ENCODE data around the gene CBX3. TPM values are rescaled to one million over a fixed set of nuclear protein-coding genes. Genes with fewer than 3 reads are reported as not detected.

Gene CBX3
- total and polyA plus RNA-seq, 7 donors, result 58.1 to 101 (median 94.9) TPM

DNA sequence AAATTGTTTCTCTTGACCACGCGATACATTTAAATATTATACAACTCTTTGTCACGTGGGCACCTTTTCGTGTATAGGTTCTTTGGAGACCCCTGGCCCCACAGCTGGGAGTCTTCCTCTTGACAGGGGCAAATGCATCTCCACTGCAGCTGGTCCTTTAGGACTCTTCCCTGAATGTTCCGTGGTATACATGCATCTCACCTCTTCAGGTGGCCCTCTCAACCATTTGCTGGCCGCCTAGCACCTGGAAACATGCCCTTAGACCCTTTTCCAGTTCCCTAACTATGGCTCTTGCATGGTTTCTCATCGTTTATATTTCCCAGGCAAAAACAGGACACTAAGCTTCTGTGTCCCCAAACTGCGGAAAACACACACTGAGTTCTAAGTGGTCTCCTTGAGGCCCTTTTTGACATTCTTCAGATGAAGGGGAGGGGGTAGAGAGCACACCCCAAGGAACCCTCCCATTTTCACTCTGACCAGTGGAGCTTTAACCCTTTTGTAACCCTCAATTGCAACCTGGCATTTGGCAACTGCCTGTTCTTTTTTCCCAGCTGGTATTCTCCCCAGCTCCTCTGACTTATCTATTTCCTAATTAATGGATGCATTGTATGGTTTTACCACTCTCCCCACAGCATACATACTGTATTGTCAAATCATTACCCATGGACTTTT is 21.6 kb upstream of the CBX3 start:
- intact Hi-C loops (cut with DNase I), result no loop called here
- Histone ChIP-seq H3K9me3 (no peaks in the 10 kb centered on the region), H3K27me3 (no peaks in the 10 kb centered on the region), H3K4me1 (no peaks in the 10 kb centered on the region), H3K4me3 (no peak overlapping the region), H3K36me3 (no peaks in the 10 kb centered on the region), H3K27ac (no peak overlapping the region)
- WGBS, 2 donors, result 70 to 71% methylated on average over 8 of the region's 8 CpGs
- peak in 1 of 4 donors; percentile 8 for TF ChIP-seq POLR2AphosphoS5 (IDR thresholded peaks at IDR 0.05)
- TF ChIP-seq, protein P1, sequence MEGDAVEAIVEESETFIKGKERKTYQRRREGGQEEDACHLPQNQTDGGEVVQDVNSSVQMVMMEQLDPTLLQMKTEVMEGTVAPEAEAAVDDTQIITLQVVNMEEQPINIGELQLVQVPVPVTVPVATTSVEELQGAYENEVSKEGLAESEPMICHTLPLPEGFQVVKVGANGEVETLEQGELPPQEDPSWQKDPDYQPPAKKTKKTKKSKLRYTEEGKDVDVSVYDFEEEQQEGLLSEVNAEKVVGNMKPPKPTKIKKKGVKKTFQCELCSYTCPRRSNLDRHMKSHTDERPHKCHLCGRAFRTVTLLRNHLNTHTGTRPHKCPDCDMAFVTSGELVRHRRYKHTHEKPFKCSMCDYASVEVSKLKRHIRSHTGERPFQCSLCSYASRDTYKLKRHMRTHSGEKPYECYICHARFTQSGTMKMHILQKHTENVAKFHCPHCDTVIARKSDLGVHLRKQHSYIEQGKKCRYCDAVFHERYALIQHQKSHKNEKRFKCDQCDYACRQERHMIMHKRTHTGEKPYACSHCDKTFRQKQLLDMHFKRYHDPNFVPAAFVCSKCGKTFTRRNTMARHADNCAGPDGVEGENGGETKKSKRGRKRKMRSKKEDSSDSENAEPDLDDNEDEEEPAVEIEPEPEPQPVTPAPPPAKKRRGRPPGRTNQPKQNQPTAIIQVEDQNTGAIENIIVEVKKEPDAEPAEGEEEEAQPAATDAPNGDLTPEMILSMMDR (IDR thresholded peaks at IDR 0.05), result no peak
- DNase-seq, result no peak

DNA sequence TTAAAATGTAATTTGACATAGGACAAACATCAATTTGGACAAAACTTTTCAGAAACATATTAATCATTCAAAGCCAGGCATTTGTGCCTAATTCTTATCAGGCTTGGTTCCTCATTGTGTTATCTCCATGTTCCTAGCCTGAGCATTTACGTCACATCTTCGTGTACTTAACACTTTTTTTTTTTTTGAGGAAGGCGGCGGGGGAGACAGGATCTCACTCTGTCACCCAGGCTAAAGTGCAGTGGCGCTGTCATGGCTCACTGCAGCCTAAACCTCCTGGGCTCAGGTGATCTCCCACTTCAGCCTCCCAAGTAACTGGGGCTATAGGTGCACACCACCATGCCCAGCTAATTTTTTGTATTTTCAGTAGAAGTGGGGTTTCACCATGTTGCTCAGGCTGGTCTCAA is 20.8 kb upstream of the CBX3 start:
- no peak for DNase-seq
- H3K4me3 ChIP-seq, result no peak overlapping the region
- no peaks in the 10 kb centered on the region for H3K4me1 ChIP-seq
- H3K9me3 ChIP-seq, result no peaks in the 10 kb centered on the region
- no peak overlapping the region for H3K27ac ChIP-seq
- no peaks in the 10 kb centered on the region for H3K36me3 ChIP-seq
- intact Hi-C loops (cut with DNase I), result no loop called here
- WGBS, 2 donors, result 71 to 80% methylated on average over 5 of the region's 5 CpGs
- TF ChIP-seq POLR2AphosphoS5 (IDR thresholded peaks at IDR 0.05), result peak in 1 of 4 donors; percentile 22
- TF ChIP-seq EP300 (IDR thresholded peaks at IDR 0.05), result no peak
- no peaks in the 10 kb centered on the region for H3K27me3 ChIP-seq

DNA sequence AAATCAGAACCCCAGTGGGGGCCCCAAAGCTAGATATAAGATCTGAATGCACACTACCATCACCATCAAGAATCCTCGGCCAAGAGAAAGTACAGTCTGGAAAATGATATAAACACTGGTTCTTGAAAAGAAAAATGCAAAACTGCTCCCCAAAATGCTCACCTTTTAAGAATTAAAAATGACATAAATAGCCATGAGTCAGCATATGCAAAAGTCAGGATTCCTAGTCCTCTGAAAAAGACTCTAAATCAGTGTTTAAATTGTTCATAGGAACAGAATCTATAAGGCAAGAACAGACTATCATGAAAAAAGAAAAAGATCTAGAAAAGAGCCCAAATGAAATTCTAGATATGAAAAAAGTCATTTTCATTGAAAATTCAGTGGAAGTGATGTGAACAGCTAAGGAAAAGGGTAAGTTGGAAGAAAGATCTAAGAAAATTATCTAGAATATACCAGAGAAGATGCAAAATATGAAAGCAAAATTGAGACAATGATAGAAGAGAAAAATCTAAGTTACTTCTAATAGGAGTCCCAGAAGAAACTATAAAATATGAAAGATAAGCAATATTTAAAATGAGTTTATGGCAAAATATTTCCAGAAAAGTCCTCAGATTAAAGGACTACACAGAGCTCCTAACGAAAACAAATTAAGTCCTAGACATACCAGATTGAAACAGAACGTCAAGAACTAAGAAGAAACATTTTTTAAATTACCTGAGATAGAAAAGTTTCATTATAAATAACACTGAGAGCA is 19.9 kb upstream of the CBX3 start:
- 87 to 90% methylated on average over 3 of the region's 3 CpGs for WGBS, 2 donors
- Histone ChIP-seq H3K9me3 (no peaks in the 10 kb centered on the region), H3K4me1 (no peaks in the 10 kb centered on the region), H3K27ac (no peak overlapping the region), H3K4me3 (no peak overlapping the region), H3K27me3 (no peaks in the 10 kb centered on the region), H3K36me3 (peaks cover 0 to 6% (median 0%) of the 10 kb centered on the region in 4 donors)
- intact Hi-C loops (cut with DNase I), result no loop called here
- DNase-seq, result no peak
- TF ChIP-seq POLR2A (IDR thresholded peaks at IDR 0.05) (no peak), POLR2AphosphoS5 (IDR thresholded peaks at IDR 0.05) (no peak), EP300 (IDR thresholded peaks at IDR 0.05) (no peak)
- TF ChIP-seq, protein P1 (IDR thresholded peaks at IDR 0.05), result no peak

DNA sequence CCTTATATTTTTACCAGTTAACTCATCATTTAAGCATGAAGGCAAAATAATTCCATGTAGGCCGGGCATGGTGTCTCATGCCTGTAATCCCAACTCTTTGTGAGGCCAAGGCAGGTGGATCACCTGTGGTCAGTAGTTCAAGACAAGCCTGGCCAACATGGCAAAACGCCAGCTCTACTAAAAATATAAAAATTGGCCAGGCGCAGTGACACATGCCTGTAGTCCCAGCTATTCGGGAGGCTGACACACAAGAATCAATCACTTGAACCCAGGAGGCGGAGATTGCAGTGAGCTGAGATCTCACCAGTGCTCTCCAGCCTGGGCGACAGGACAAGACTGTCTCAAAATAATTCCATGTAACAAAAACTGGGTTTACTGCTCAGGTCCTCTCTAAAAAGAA is 19.3 kb upstream of the CBX3 start:
- no peak overlapping the region for H3K4me3 ChIP-seq
- 80 to 86% methylated on average over 6 of the region's 6 CpGs for WGBS, 2 donors
- peaks cover 0 to under 1% (median 0%) of the 10 kb centered on the region in 4 donors for H3K4me1 ChIP-seq
- intact Hi-C loops (cut with DNase I), result no loop called here
- TF ChIP-seq POLR2A (IDR thresholded peaks at IDR 0.05) (no peak), POLR2AphosphoS5 (IDR thresholded peaks at IDR 0.05) (peak in 2 of 4 donors; percentile 57 to 59), EP300 (IDR thresholded peaks at IDR 0.05) (no peak)
- TF ChIP-seq, protein P1 (IDR thresholded peaks at IDR 0.05), result no peak
- H3K36me3 ChIP-seq, result peaks cover 0 to 9% (median under 1%) of the 10 kb centered on the region in 4 donors
- peak overlapping the region in 1 of 4 donors; percentile 47 for H3K27ac ChIP-seq
- H3K27me3 ChIP-seq, result no peaks in the 10 kb centered on the region
- no peak for DNase-seq
- no peaks in the 10 kb centered on the region for H3K9me3 ChIP-seq

DNA sequence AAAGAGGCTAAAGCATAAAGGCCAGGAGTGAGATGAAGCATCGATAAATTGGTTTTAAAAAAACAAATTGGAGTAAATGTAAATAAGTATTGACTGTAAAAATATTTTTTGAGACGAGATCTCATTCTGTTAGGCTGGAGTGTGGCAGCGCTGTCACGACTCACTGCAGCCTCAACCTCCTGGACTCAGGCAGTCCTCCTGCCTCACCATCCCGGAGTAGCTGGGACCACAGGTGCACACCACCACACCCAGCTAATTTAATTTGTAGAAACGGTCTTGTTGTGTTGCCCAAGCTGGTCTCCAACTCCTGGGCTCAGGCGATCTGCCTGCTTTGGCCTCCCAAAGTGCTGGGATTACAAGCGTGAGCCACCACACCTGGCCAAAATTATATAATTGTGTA is 18.8 kb upstream of the CBX3 start:
- H3K4me1 ChIP-seq, result peaks cover 0 to 5% (median 0%) of the 10 kb centered on the region in 4 donors
- no peak overlapping the region for H3K4me3 ChIP-seq
- no peak for DNase-seq
- H3K27me3 ChIP-seq, result no peaks in the 10 kb centered on the region
- peak overlapping the region in 2 of 4 donors; percentile 7 to 47 for H3K27ac ChIP-seq
- TF ChIP-seq EP300 (IDR thresholded peaks at IDR 0.05) (no peak), POLR2A (IDR thresholded peaks at IDR 0.05) (no peak), POLR2AphosphoS5 (IDR thresholded peaks at IDR 0.05) (peak in 2 of 4 donors; percentile 18 to 46)
- H3K36me3 ChIP-seq, result peaks cover 0 to 13% (median 2%) of the 10 kb centered on the region in 4 donors
- intact Hi-C loops (cut with DNase I), result no loop called here
- WGBS, 2 donors, result 71 to 87% methylated on average over 8 of the region's 8 CpGs
- no peaks in the 10 kb centered on the region for H3K9me3 ChIP-seq
